ENCODE data around the gene CHCHD3. TPM values are rescaled to one million over a fixed set of nuclear protein-coding genes. Genes with fewer than 3 reads are reported as not detected.

The CHCHD3 gene
- total RNA-seq, 5 donors from 2014 or later (not counting 1 experiment from before 2014, with no cell fraction given): 25.6 to 33.7 (median 30.3) TPM

DNA sequence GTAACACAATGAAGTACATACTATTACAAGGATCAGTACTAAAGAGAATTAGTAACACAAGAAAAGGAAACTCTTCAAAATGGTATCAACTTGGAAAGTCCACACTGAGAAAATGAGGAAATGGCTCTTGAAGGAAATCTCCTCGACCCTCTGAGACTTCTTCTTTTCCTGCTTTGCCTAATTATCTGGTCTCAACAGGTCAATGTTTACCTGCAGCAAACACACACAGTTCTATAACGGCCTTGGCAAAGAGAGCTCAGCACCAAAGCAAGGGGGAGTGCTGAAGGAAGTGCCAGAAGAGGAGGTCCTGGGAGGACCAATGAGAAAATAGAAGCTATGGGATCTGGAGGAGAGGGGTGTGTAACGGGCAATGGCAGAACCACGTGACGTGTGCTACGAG lies 21.9 kb downstream of the CHCHD3 start:
- Histone ChIP-seq H3K9me3 (no peaks in the 10 kb centered on the region), H3K4me1 (ENCODE audit: control insufficient read depth in 1 of 2, extremely low read depth in 1 of 2, insufficient read depth in 2 of 2, low read length in 2 of 2) (no peaks in the 10 kb centered on the region), H3K4me3 (ENCODE audit: control insufficient read depth in 1 of 2, extremely low read depth in 1 of 2, low read length in 1 of 2) (no peak overlapping the region), H3K27me3 (replicated peaks in 1 of 2; ENCODE audit: control insufficient read depth in 2 of 2, extremely low read depth in 1 of 2, insufficient read depth in 2 of 2, low read length in 1 of 2) (no peaks in the 10 kb centered on the region), H3K36me3 (ENCODE audit: control insufficient read depth in 2 of 2, extremely low read depth in 1 of 2, insufficient read depth in 1 of 2, low read length in 1 of 2) (no peaks in the 10 kb centered on the region), H3K27ac (ENCODE audit: low read length) (no peak overlapping the region)
- ATAC-seq (replicated peaks in 1 of 4) (no peak), DNase-seq (no peak)
- Mint-ChIP-seq H3K9me3 (no peaks in the 10 kb centered on the region), H3K27ac (no peak overlapping the region), H3K4me1 (peaks cover 25 to 56% (median 47%) of the 10 kb centered on the region in 3 donors), H3K27me3 (no peaks in the 10 kb centered on the region), H3K4me3 (no peak overlapping the region), H3K36me3 (peaks cover 37% of the 10 kb centered on the region)
- WGBS (ENCODE audit: insufficient coverage): 100% methylated on average over 4 of the region's 6 CpGs
- ChIA-PET CTCF (no interaction called here), POLR2A (no interaction called here)

DNA sequence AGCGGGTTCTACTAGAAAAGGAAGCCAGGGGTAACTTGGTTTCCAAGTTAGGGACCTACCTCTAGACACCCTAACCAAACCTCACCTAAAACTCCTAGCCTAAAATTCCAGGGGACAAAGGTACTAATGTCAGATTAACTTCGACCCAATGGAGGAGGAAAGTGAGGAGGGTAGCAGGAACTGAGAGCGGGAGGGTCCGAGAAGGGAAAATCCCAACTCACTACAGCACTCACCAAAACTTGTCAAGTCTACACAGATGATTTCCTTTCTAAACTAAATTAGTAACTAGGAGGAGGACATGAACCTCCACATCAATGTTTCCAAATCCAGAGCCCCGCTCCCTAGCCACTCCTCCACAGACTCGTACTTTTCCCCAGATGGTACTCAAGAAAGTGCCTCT lies 22.6 kb downstream of the CHCHD3 start:
- H3K9me3 Mint-ChIP-seq: no peaks in the 10 kb centered on the region
- Histone ChIP-seq H3K4me3 (ENCODE audit: control insufficient read depth in 1 of 2, extremely low read depth in 1 of 2, low read length in 1 of 2) (no peak overlapping the region), H3K9me3 (no peaks in the 10 kb centered on the region), H3K27ac (ENCODE audit: low read length) (no peak overlapping the region), H3K27me3 (replicated peaks in 1 of 2; ENCODE audit: control insufficient read depth in 2 of 2, extremely low read depth in 1 of 2, insufficient read depth in 2 of 2, low read length in 1 of 2) (no peaks in the 10 kb centered on the region), H3K36me3 (ENCODE audit: control insufficient read depth in 2 of 2, extremely low read depth in 1 of 2, insufficient read depth in 1 of 2, low read length in 1 of 2) (peaks cover 0 to 4% of the 10 kb centered on the region in 2 donors), H3K4me1 (ENCODE audit: control insufficient read depth in 1 of 2, extremely low read depth in 1 of 2, insufficient read depth in 2 of 2, low read length in 2 of 2) (no peaks in the 10 kb centered on the region)
- no peaks in the 10 kb centered on the region for H3K27me3 Mint-ChIP-seq
- ATAC-seq (replicated peaks in 1 of 4): no peak
- CTCF ChIA-PET: no interaction called here
- H3K4me3 Mint-ChIP-seq: no peak overlapping the region
- DNase-seq: no peak
- H3K27ac Mint-ChIP-seq: no peak overlapping the region
- POLR2A ChIA-PET: no interaction called here
- 83% methylated on average over 1 of the region's 6 CpGs for WGBS (ENCODE audit: insufficient coverage)
- peaks cover 31% of the 10 kb centered on the region for H3K36me3 Mint-ChIP-seq
- H3K4me1 Mint-ChIP-seq: peaks cover 25 to 55% (median 45%) of the 10 kb centered on the region in 3 donors

DNA sequence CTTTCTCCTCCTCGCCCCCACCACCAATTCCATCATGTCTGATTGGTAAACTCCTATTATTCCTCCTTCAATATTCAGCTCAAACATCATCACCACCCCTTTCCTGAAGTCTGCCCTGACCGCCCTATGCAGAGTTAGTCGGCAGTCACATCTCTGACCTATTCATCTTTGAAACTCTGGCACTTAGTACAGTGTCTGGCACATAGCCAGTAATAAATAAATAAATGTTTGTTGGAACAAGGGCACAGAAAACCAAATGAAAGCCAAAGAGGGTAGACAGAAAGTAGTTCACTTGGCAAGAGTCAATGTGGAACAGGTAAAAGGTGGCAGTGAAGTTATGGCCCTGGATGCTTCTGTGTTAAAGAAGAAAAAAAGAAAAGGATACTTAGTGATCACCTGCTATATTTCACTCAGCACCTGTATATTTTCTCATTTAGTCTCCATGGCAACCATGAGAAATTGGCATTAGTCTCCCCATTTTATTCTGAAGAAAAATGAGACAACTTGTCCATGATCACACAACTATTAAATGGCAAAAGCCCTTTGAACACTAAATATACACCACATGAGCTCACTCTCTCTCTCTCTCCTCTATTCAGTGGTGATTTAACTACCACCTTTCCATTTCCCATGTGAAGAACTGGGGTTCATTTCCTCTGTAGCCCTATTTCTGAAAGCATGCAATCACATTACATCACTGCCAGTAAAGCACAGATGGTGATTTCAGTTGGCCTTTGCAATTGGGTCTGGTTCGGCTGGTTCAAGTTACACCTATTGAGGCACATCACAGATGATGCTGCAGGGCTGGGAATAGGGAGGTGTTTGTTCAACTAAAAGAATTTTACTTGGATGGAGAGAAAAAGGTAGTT lies 25.3 kb downstream of the CHCHD3 start:
- Histone ChIP-seq H3K27ac (ENCODE audit: low read length) (no peak overlapping the region), H3K9me3 (no peaks in the 10 kb centered on the region), H3K27me3 (replicated peaks in 1 of 2; ENCODE audit: control insufficient read depth in 2 of 2, extremely low read depth in 1 of 2, insufficient read depth in 2 of 2, low read length in 1 of 2) (no peaks in the 10 kb centered on the region), H3K4me3 (ENCODE audit: control insufficient read depth in 1 of 2, extremely low read depth in 1 of 2, low read length in 1 of 2) (no peak overlapping the region), H3K36me3 (ENCODE audit: control insufficient read depth in 2 of 2, extremely low read depth in 1 of 2, insufficient read depth in 1 of 2, low read length in 1 of 2) (peaks cover 0 to 4% of the 10 kb centered on the region in 2 donors), H3K4me1 (ENCODE audit: control insufficient read depth in 1 of 2, extremely low read depth in 1 of 2, insufficient read depth in 2 of 2, low read length in 2 of 2) (no peaks in the 10 kb centered on the region)
- Mint-ChIP-seq H3K4me1 (peaks cover 48 to 65% (median 60%) of the 10 kb centered on the region in 3 donors), H3K27me3 (no peaks in the 10 kb centered on the region), H3K36me3 (peaks cover 27% of the 10 kb centered on the region), H3K9me3 (no peaks in the 10 kb centered on the region), H3K4me3 (no peak overlapping the region), H3K27ac (no peak overlapping the region)
- DNase-seq: no peak
- 100% methylated on average over 1 of the region's 4 CpGs for WGBS (ENCODE audit: insufficient coverage)
- ChIA-PET CTCF (interaction anchor here in 1 of 2 donors (0.6 kb wide), 1 partner anchor 344 kb away, joined by 4 read pairs; no protein-coding TSS in a partner anchor), POLR2A (no interaction called here)
- no peak for ATAC-seq (replicated peaks in 1 of 4)

DNA sequence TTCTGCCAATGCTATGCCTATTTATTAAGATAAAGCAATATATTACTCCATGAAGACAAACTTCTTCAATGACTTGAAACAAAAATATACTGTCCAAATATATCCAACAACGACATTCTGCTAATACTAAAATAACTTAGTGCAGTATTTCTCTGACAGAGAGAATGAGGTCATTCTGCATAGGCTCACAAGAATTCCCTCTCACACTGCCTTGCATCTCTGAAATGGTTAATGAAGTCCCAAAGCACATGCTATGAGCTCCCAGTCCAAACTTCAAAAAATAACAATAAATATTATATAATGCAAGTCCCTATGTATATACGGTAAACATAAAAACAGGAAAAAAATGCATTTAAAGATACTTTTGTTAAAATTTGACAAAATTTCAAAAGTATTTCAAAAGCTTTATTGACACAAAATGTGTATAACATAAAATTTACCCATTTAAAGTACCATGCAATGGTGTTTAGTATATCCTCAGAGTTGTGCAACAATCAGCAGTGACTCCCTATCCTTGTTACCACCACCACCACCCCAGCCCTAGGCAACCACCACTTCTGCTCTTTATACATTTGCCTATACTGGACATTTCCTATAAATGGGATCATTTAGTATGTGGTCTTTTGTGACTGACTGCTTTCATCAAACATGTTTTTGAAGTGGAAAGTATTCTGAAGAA lies 27.6 kb downstream of the CHCHD3 start:
- Mint-ChIP-seq H3K4me3 (no peak overlapping the region), H3K36me3 (peaks cover 9% of the 10 kb centered on the region), H3K4me1 (peaks cover 46 to 58% (median 52%) of the 10 kb centered on the region in 3 donors), H3K27me3 (no peaks in the 10 kb centered on the region), H3K27ac (no peak overlapping the region), H3K9me3 (no peaks in the 10 kb centered on the region)
- no peaks in the 10 kb centered on the region for H3K9me3 ChIP-seq
- H3K36me3 ChIP-seq (ENCODE audit: control insufficient read depth in 2 of 2, extremely low read depth in 1 of 2, insufficient read depth in 1 of 2, low read length in 1 of 2): peaks cover 0 to 4% of the 10 kb centered on the region in 2 donors
- H3K4me1 ChIP-seq (ENCODE audit: control insufficient read depth in 1 of 2, extremely low read depth in 1 of 2, insufficient read depth in 2 of 2, low read length in 2 of 2): no peaks in the 10 kb centered on the region
- DNase-seq: no peak
- ChIA-PET CTCF (no interaction called here), POLR2A (interaction anchor here in 1 of 2 donors (0.7 kb wide), 1 partner anchor 188 kb away, joined by 3 read pairs; no protein-coding TSS in a partner anchor)
- no CpG with 5 or more reads among the region's 2 CpGs for WGBS (ENCODE audit: insufficient coverage)
- H3K27me3 ChIP-seq (replicated peaks in 1 of 2; ENCODE audit: control insufficient read depth in 2 of 2, extremely low read depth in 1 of 2, insufficient read depth in 2 of 2, low read length in 1 of 2): no peaks in the 10 kb centered on the region
- no peak overlapping the region for H3K4me3 ChIP-seq (ENCODE audit: control insufficient read depth in 1 of 2, extremely low read depth in 1 of 2, low read length in 1 of 2)
- no peak for ATAC-seq (replicated peaks in 1 of 4)
- no peak overlapping the region for H3K27ac ChIP-seq (ENCODE audit: low read length)

DNA sequence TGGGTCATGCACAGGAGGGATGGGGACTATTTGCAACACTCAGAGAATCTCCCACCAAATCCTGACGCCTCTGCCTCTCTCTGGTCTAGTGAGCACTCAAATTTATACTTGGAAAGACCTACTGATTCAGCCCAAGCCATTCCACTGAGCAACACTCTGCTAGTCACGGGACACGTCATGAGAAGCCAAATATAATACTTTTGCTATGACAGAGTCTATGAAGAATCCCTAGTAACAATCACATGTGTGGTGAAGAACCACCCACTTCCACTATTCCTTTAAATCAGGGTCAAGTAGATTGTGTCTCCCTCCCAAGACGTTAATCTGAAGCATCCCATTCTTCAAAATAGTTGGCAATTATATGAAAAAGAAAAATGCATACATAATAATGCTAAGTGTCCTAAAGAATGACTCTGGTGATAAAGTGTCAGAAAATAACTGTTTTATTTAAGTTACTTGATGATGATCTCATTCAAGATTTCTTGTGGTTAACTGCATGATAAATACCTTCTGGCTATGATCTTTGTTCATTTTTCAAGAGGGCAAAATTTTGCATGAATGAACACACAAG lies 28.5 kb downstream of the CHCHD3 start:
- Histone ChIP-seq H3K4me3 (ENCODE audit: control insufficient read depth in 1 of 2, extremely low read depth in 1 of 2, low read length in 1 of 2) (no peak overlapping the region), H3K9me3 (no peaks in the 10 kb centered on the region), H3K27ac (ENCODE audit: low read length) (no peak overlapping the region), H3K27me3 (replicated peaks in 1 of 2; ENCODE audit: control insufficient read depth in 2 of 2, extremely low read depth in 1 of 2, insufficient read depth in 2 of 2, low read length in 1 of 2) (no peaks in the 10 kb centered on the region), H3K36me3 (ENCODE audit: control insufficient read depth in 2 of 2, extremely low read depth in 1 of 2, insufficient read depth in 1 of 2, low read length in 1 of 2) (peaks cover 0 to 4% of the 10 kb centered on the region in 2 donors), H3K4me1 (ENCODE audit: control insufficient read depth in 1 of 2, extremely low read depth in 1 of 2, insufficient read depth in 2 of 2, low read length in 2 of 2) (no peaks in the 10 kb centered on the region)
- H3K9me3 Mint-ChIP-seq: no peaks in the 10 kb centered on the region
- 75% methylated on average over 1 of the region's 4 CpGs for WGBS (ENCODE audit: insufficient coverage)
- POLR2A ChIA-PET: no interaction called here
- peaks cover 48 to 52% (median 49%) of the 10 kb centered on the region in 3 donors for H3K4me1 Mint-ChIP-seq
- no peak for ATAC-seq (replicated peaks in 1 of 4)
- DNase-seq: no peak
- H3K36me3 Mint-ChIP-seq: peaks cover 10% of the 10 kb centered on the region
- CTCF ChIA-PET: no interaction called here
- H3K27ac Mint-ChIP-seq: no peak overlapping the region
- no peak overlapping the region for H3K4me3 Mint-ChIP-seq
- no peaks in the 10 kb centered on the region for H3K27me3 Mint-ChIP-seq

DNA sequence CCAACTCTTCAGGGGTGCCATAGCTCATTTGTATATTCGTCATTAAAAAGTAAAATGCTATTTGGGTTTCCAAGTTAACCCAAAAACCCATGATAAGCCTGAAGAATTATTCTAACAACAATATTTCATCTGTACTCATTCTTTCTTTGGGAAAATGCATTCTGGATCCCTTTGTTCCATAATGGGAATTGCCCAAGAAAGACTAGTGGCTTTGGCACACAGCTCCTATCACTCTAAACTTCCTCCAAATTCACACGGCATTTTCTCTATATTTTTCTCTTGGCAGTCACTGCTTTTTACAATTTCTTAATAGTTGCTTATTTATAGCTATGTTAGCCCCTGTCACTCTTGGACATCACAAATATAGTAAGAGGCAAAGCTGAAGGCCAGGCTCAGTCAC lies 29.1 kb downstream of the CHCHD3 start:
- no peaks in the 10 kb centered on the region for H3K9me3 Mint-ChIP-seq
- ChIA-PET CTCF (no interaction called here), POLR2A (no interaction called here)
- ATAC-seq (replicated peaks in 1 of 4) (no peak), DNase-seq (no peak)
- peaks cover 16% of the 10 kb centered on the region for H3K36me3 Mint-ChIP-seq
- Histone ChIP-seq H3K4me1 (ENCODE audit: control insufficient read depth in 1 of 2, extremely low read depth in 1 of 2, insufficient read depth in 2 of 2, low read length in 2 of 2) (no peaks in the 10 kb centered on the region), H3K36me3 (ENCODE audit: control insufficient read depth in 2 of 2, extremely low read depth in 1 of 2, insufficient read depth in 1 of 2, low read length in 1 of 2) (peaks cover 0 to 4% of the 10 kb centered on the region in 2 donors), H3K27ac (ENCODE audit: low read length) (no peak overlapping the region), H3K9me3 (no peaks in the 10 kb centered on the region), H3K27me3 (replicated peaks in 1 of 2; ENCODE audit: control insufficient read depth in 2 of 2, extremely low read depth in 1 of 2, insufficient read depth in 2 of 2, low read length in 1 of 2) (no peaks in the 10 kb centered on the region), H3K4me3 (ENCODE audit: control insufficient read depth in 1 of 2, extremely low read depth in 1 of 2, low read length in 1 of 2) (no peak overlapping the region)
- no peak overlapping the region for H3K4me3 Mint-ChIP-seq
- no peaks in the 10 kb centered on the region for H3K27me3 Mint-ChIP-seq
- peaks cover 46 to 52% (median 52%) of the 10 kb centered on the region in 3 donors for H3K4me1 Mint-ChIP-seq
- WGBS (ENCODE audit: insufficient coverage): no CpG with 5 or more reads among the region's 2 CpGs
- no peak overlapping the region for H3K27ac Mint-ChIP-seq

All from T-cell (primary cell).